SK-N-MC (cell line): ENCODE measurements around the gene SLC43A2.
"Not testable (repeated sequence)": the region's sequence is repeated elsewhere in the genome, so short reads cannot be mapped to it uniquely, and the experiment has no call there.

Experiments used
- DNase-seq: peaks from one replicate; pipeline ENCODE4 v3.0.0-alpha.2; 2011; ENCODE audit warnings: low read depth, low spot score
- H3K27ac ChIP-seq: fragments of 200-600 bp; sonication (generic); 2 replicates; pipeline ENCODE4 v1.5.1; 2016; ENCODE audit warnings: mixed run types
- H3K36me3 ChIP-seq: fragments of 200-600 bp; sonication (generic); 2 replicates; pipeline ENCODE4 v1.6.1; 2017; ENCODE audit warnings: antibody characterized with exemption, low read length, mixed read lengths; ENCODE audit not compliant: insufficient read depth
- H3K4me3 ChIP-seq: fragments of 200-600 bp; sonication (generic); 2 replicates; pipeline ENCODE4 v1.5.1; 2016
- H3K9ac ChIP-seq: fragments of 200-600 bp; sonication (generic); 2 replicates; pipeline ENCODE4 v1.8.0; 2017; ENCODE audit warnings: mixed run types, mixed read lengths; ENCODE audit not compliant: insufficient read length
- H3K9me3 ChIP-seq: fragments of 200-600 bp; sonication (generic); 2 replicates; pipeline ENCODE4 v1.6.1; 2017; ENCODE audit warnings: low read depth, mild to moderate bottlenecking, antibody characterized with exemption, low read length, moderate library complexity, mixed read lengths
- EZH2 ChIP-seq: fragments of 200-600 bp; sonication (generic); IDR thresholded peaks from one replicate; pipeline ENCODE4 v1.6.1; 2017; ENCODE audit warnings: antibody characterized with exemption
- FOXP2 ChIP-seq: optimal IDR thresholded peaks from 2 replicates; pipeline ENCODE3; 2011; ENCODE audit warnings: mild to moderate bottlenecking, moderate library complexity; ENCODE audit not compliant: insufficient read depth; ENCODE audit errors: extremely low read length, control extremely low read depth
- POLR2AphosphoS5 ChIP-seq: IDR thresholded peaks from 2 replicates; pipeline ENCODE4 v1.6.1; 2012; ENCODE audit warnings: mild to moderate bottlenecking, low read depth, low read length, borderline replicate concordance

SLC43A2 gene

GRCh38 chr17:1627982-1628855 is at the start of gene SLC43A2:
SLC43A2 (minus strand) TSS chr17:1628834; CDS start chr17:1627874, 960 bp downstream.
- Histone ChIP-seq H3K9me3 (no peaks in the 10 kb centered on the region), H3K36me3 (no peaks in the 10 kb centered on the region), H3K9ac (no peak within 1 kb of the TSS), H3K27ac (no peak within 1 kb of the TSS), H3K4me3 (peak within 1 kb of the TSS; percentile 81)
- DNase-seq = no peak
- no peak for TF ChIP-seq EZH2
- no peak for TF ChIP-seq POLR2AphosphoS5
- TF ChIP-seq FOXP2 = no peak

- DNase-seq = no peak
- Histone ChIP-seq H3K9me3 (no peaks in the 10 kb centered on the region), H3K36me3 (peaks cover 93% of the 10 kb centered on the region)
These were observed 47.8 kb upstream of the SLC43A2 start for GRCh38 chr17:1676401-1676800.

GRCh38 chr17:1673041-1673785 is 44.6 kb upstream of the SLC43A2 start:
- Histone ChIP-seq H3K9me3 (no peaks in the 10 kb centered on the region), H3K36me3 (peaks cover 91% of the 10 kb centered on the region), H3K27ac (no peak overlapping the region), H3K4me3 (no peak overlapping the region), H3K9ac (no peak overlapping the region)
- TF ChIP-seq EZH2 (no peak), FOXP2 (no peak), POLR2AphosphoS5 (no peak)
- no peak for DNase-seq

More at GRCh38 chr17:1676401-1676800, 47.8 kb upstream of the SLC43A2 start:
- no peak for TF ChIP-seq POLR2AphosphoS5
- no peak for TF ChIP-seq FOXP2
- no peak overlapping the region for H3K9ac ChIP-seq
- no peak overlapping the region for H3K4me3 ChIP-seq
- H3K27ac ChIP-seq = no peak overlapping the region

- H3K27ac ChIP-seq, H3K4me3 ChIP-seq, H3K9me3 ChIP-seq, DNase-seq, H3K9ac ChIP-seq: not testable (repeated sequence)
- peaks cover 77% of the 10 kb centered on the region for H3K36me3 ChIP-seq
These were observed 35.3 kb upstream of the SLC43A2 start for GRCh38 chr17:1663934-1664333.

- Histone ChIP-seq H3K9me3 (no peaks in the 10 kb centered on the region), H3K27ac (no peak overlapping the region), H3K36me3 (peaks cover 81% of the 10 kb centered on the region), H3K9ac (no peak overlapping the region), H3K4me3 (no peak overlapping the region)
- DNase-seq = no peak
- no peak for TF ChIP-seq POLR2AphosphoS5
- TF ChIP-seq FOXP2 = no peak
- no peak for TF ChIP-seq EZH2
These were observed 32.4 kb upstream of the SLC43A2 start for GRCh38 chr17:1661045-1661444.

GRCh38 chr17:1658100-1658499 is 29.5 kb upstream of the SLC43A2 start:
- DNase-seq = no peak
- Histone ChIP-seq H3K4me3 (no peak overlapping the region), H3K9ac (no peak overlapping the region), H3K27ac (no peak overlapping the region), H3K9me3 (no peaks in the 10 kb centered on the region), H3K36me3 (peaks cover 91% of the 10 kb centered on the region)
- TF ChIP-seq EZH2 (no peak), FOXP2 (no peak), POLR2AphosphoS5 (no peak)

- TF ChIP-seq FOXP2 (no peak), POLR2AphosphoS5 (no peak), EZH2 (no peak)
- Histone ChIP-seq H3K4me3 (no peak overlapping the region), H3K27ac (no peak overlapping the region), H3K36me3 (peaks cover 80% of the 10 kb centered on the region), H3K9ac (no peak overlapping the region), H3K9me3 (no peaks in the 10 kb centered on the region)
- DNase-seq = no peak
These were observed 25.1 kb upstream of the SLC43A2 start for GRCh38 chr17:1653735-1654134.

- not testable (repeated sequence) for H3K9ac ChIP-seq, H3K9me3 ChIP-seq, H3K4me3 ChIP-seq, H3K27ac ChIP-seq, DNase-seq
- peaks cover 70% of the 10 kb centered on the region for H3K36me3 ChIP-seq
These were observed 24.2 kb upstream of the SLC43A2 start for GRCh38 chr17:1652794-1653193.

- no peak overlapping the region for H3K9ac ChIP-seq
- no peaks in the 10 kb centered on the region for H3K9me3 ChIP-seq
- H3K36me3 ChIP-seq = peaks cover 60% of the 10 kb centered on the region
- DNase-seq = no peak
- TF ChIP-seq FOXP2 (no peak), EZH2 (no peak), POLR2AphosphoS5 (no peak)
- H3K27ac ChIP-seq = no peak overlapping the region
- no peak overlapping the region for H3K4me3 ChIP-seq
These were observed 22.9 kb upstream of the SLC43A2 start for GRCh38 chr17:1651559-1651844.
